ENCODE data around the gene KPTN. TPM values are rescaled to one million over a fixed set of nuclear protein-coding genes. Genes with fewer than 3 reads are reported as not detected.

KPTN gene
- polyA plus RNA-seq = 6.5 TPM

GRCh38 chr19:47483800-47484690, at the start of gene KPTN:
KPTN (minus strand) TSS chr19:47484219; CDS start chr19:47484160, 59 bp downstream.
- H3K27me3 Mint-ChIP-seq = peaks cover 2% of the 10 kb centered on the region
- H3K4me3 Mint-ChIP-seq = peak within 1 kb of the TSS; percentile 91 to 100 (median 97)
- no peaks in the 10 kb centered on the region for H3K9me3 Mint-ChIP-seq
- no peaks in the 10 kb centered on the region for H3K36me3 Mint-ChIP-seq
- H3K27ac Mint-ChIP-seq = peak within 1 kb of the TSS; percentile 88 to 97 (median 97)
- H3K4me1 Mint-ChIP-seq = peaks cover 27 to 29% (median 28%) of the 10 kb centered on the region in 3 donors

- Mint-ChIP-seq H3K27ac (no peak overlapping the region), H3K9me3 (peaks cover 2 to 9% (median 4%) of the 10 kb centered on the region in 3 donors), H3K27me3 (peaks cover 13% of the 10 kb centered on the region), H3K36me3 (peaks cover under 1% of the 10 kb centered on the region), H3K4me1 (peaks cover 0 to under 1% (median 0%) of the 10 kb centered on the region in 3 donors), H3K4me3 (no peak overlapping the region)
These were observed 47.8 kb upstream of the KPTN start for GRCh38 chr19:47531640-47532387.

GRCh38 chr19:47529018-47529742, 45.2 kb upstream of the KPTN start:
- Mint-ChIP-seq H3K4me1 (no peaks in the 10 kb centered on the region), H3K4me3 (no peak overlapping the region), H3K9me3 (peaks cover 0 to 4% (median 2%) of the 10 kb centered on the region in 3 donors), H3K36me3 (no peaks in the 10 kb centered on the region), H3K27ac (no peak overlapping the region), H3K27me3 (peaks cover 13% of the 10 kb centered on the region)

GRCh38 chr19:47526798-47527197, 42.8 kb upstream of the KPTN start:
- peaks cover 0 to 3% (median 0%) of the 10 kb centered on the region in 3 donors for H3K4me1 Mint-ChIP-seq
- H3K36me3 Mint-ChIP-seq = no peaks in the 10 kb centered on the region
- peaks cover 24% of the 10 kb centered on the region for H3K27me3 Mint-ChIP-seq
- no peak overlapping the region for H3K27ac Mint-ChIP-seq
- peaks cover 0 to 4% (median 0%) of the 10 kb centered on the region in 3 donors for H3K9me3 Mint-ChIP-seq
- no peak overlapping the region for H3K4me3 Mint-ChIP-seq

GRCh38 chr19:47523473-47523872, 39.5 kb upstream of the KPTN start:
- Mint-ChIP-seq H3K27ac (no peak overlapping the region), H3K4me3 (no peak overlapping the region), H3K9me3 (peaks cover 0 to 4% (median 0%) of the 10 kb centered on the region in 3 donors), H3K27me3 (peaks cover 29% of the 10 kb centered on the region), H3K36me3 (no peaks in the 10 kb centered on the region), H3K4me1 (peaks cover 0 to 7% (median 6%) of the 10 kb centered on the region in 3 donors)

DNA sequence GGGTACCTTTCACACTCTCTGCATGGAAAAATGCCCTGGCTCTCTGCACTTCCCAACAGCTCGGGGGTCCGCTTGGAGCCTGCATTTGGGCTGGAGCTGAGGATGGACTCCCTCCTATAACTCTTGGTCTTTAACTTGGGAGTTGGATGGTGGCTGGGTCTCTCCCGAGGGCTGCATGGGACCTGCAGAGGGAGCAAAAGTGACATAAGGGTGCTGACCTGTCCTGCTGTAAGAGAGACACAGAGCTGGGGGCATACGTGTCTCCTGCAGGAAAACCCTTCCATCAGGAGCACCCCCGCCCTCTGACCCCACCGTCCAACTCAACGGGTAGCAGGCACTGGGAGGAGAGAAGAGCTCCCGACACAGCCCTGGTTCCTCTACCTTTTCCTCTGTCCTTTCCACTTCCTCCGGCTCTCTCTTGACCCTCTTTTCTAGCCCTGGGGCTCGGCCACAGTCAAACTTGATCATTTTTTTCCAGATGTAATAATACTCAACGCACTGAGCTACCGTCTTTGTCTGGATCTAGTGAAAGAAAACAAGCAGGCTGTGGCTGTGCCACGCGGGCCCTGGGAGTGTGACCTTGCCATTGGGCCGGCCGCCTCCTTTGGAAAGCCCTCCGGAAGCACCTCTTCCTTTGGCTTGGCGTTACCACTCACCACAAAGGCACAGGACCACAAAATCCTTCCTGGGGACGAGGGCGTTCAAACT, 37.6 kb upstream of the KPTN start:
- Mint-ChIP-seq H3K4me3 (no peak overlapping the region), H3K27ac (peak overlapping the region in 2 of 3 donors; percentile 24 to 84), H3K4me1 (peaks cover 5 to 12% (median 10%) of the 10 kb centered on the region in 3 donors), H3K36me3 (no peaks in the 10 kb centered on the region), H3K9me3 (peaks cover 0 to 1% (median 0%) of the 10 kb centered on the region in 3 donors), H3K27me3 (peaks cover 29% of the 10 kb centered on the region)

- H3K27ac Mint-ChIP-seq = no peak overlapping the region
- no peaks in the 10 kb centered on the region for H3K9me3 Mint-ChIP-seq
- H3K4me3 Mint-ChIP-seq = no peak overlapping the region
- H3K27me3 Mint-ChIP-seq = peaks cover 27% of the 10 kb centered on the region
- H3K4me1 Mint-ChIP-seq = peaks cover 9 to 17% (median 10%) of the 10 kb centered on the region in 3 donors
- H3K36me3 Mint-ChIP-seq = no peaks in the 10 kb centered on the region
These were observed 36.8 kb upstream of the KPTN start for GRCh38 chr19:47520839-47521238.

GRCh38 chr19:47520343-47520806, 36.4 kb upstream of the KPTN start:
- no peaks in the 10 kb centered on the region for H3K9me3 Mint-ChIP-seq
- H3K4me1 Mint-ChIP-seq = peaks cover 12 to 19% (median 13%) of the 10 kb centered on the region in 3 donors
- no peaks in the 10 kb centered on the region for H3K36me3 Mint-ChIP-seq
- H3K27me3 Mint-ChIP-seq = peaks cover 27% of the 10 kb centered on the region
- no peak overlapping the region for H3K27ac Mint-ChIP-seq
- H3K4me3 Mint-ChIP-seq = no peak overlapping the region

- peaks cover 17 to 21% (median 20%) of the 10 kb centered on the region in 3 donors for H3K4me1 Mint-ChIP-seq
- H3K9me3 Mint-ChIP-seq = no peaks in the 10 kb centered on the region
- peaks cover 2% of the 10 kb centered on the region for H3K36me3 Mint-ChIP-seq
- peak overlapping the region in 1 of 4 donors; percentile 12 for H3K4me3 Mint-ChIP-seq
- H3K27ac Mint-ChIP-seq = no peak overlapping the region
- H3K27me3 Mint-ChIP-seq = peaks cover 26% of the 10 kb centered on the region
These were observed 34.8 kb upstream of the KPTN start for GRCh38 chr19:47518854-47519253.

DNA sequence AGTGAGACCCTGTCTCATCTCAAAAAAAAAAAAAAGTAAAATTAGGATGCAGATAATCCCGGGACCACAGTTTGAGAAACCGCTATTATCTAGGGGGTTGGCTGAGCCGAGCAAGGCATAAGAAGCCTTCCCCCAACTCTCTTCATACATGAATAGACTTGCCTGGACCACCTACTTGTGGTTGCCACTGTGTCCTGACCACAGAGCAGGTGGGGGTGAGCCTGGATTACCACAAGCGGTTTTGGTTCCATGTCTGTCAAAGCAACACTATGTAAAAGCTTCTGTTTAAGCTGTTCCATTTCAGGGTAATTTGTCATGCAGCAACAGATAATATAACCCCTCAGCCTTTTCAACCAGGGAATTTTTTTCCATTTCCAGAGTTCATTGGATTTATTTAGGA, 34.1 kb upstream of the KPTN start:
- Mint-ChIP-seq H3K36me3 (peaks cover 2% of the 10 kb centered on the region), H3K4me1 (peaks cover 22 to 25% (median 23%) of the 10 kb centered on the region in 3 donors), H3K27me3 (peaks cover 21% of the 10 kb centered on the region), H3K27ac (peak overlapping the region; percentile 81 to 98 (median 94)), H3K9me3 (no peaks in the 10 kb centered on the region), H3K4me3 (peak overlapping the region in 3 of 4 donors; percentile 26 to 87 (median 64))

DNA sequence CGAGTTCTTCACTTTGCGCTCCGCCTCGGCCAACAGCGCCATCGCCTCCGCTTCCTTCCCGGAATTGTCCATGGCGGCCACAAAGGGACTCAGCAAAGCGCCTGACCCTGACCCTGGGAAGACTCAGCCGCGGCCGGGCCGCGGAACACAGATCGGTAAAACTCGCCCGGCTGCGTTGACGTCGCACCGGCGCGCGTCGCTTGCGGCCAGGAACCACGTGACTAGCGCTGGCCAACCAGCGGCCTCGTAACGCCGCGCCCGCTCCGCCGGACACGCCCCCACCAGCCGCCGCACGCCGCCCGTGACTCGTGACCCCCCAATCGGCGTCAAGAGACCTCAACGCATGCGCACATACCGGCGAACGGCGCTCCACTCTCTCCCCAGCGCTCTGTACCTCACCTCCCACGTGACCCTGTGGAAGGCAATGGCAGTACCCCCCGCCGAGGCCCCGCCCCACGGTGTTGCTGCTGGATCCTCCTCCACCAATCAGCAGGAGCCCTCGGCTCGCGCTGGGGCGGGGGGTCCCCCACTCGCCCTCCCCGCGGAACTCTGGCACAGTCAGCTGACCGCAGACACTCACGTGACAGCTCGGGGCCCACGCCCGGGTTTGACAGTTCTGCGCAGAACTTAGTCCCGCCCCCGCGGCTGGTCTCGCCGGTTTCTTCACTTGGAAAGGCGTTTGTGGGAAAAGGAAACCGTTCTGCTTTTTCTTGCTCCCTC, 31.0 kb upstream of the KPTN start, which contains the start of gene NAPA:
Gene NAPA (minus strand): TSS at position 195 of the 720 bp plus-strand sequence. CDS start 123 bp downstream, at position 72.
- Mint-ChIP-seq H3K4me1 (peaks cover 38 to 49% (median 40%) of the 10 kb centered on the region in 3 donors), H3K36me3 (peaks cover 2% of the 10 kb centered on the region), H3K4me3 (peak within 1 kb of the TSS; percentile 97 to 99 (median 98)), H3K27ac (peak within 1 kb of the TSS; percentile 98 to 100 (median 98)), H3K27me3 (peaks cover 3% of the 10 kb centered on the region), H3K9me3 (no peaks in the 10 kb centered on the region)

GRCh38 chr19:47514151-47514868, 30.3 kb upstream of the KPTN start:
- Mint-ChIP-seq H3K27ac (peak overlapping the region; percentile 98 to 100 (median 98)), H3K27me3 (no peaks in the 10 kb centered on the region), H3K9me3 (no peaks in the 10 kb centered on the region), H3K4me1 (peaks cover 41 to 54% (median 42%) of the 10 kb centered on the region in 3 donors), H3K4me3 (peak overlapping the region; percentile 97 to 99 (median 98)), H3K36me3 (peaks cover 2% of the 10 kb centered on the region)

GRCh38 chr19:47512948-47513319, 28.9 kb upstream of the KPTN start:
- Mint-ChIP-seq H3K27ac (peak overlapping the region in 2 of 3 donors; percentile 95 to 98), H3K4me3 (peak overlapping the region; percentile 27 to 99 (median 98)), H3K27me3 (no peaks in the 10 kb centered on the region), H3K36me3 (peaks cover 2% of the 10 kb centered on the region), H3K9me3 (no peaks in the 10 kb centered on the region), H3K4me1 (peaks cover 31 to 49% (median 37%) of the 10 kb centered on the region in 3 donors)
